Testis (tissue), 3 donors: Measurements from ENCODE around the gene RXRA. TPM values are rescaled to one million over a fixed set of nuclear protein-coding genes. Genes with fewer than 3 reads are reported as not detected.
A peak's percentile ranks its signal among the peaks of the same experiment; 100 is the strongest.

Experiments used
- DNase-seq: peaks from one replicate; pipeline ENCODE4 v3.0.0-alpha.2; 2019
- H3K27ac ChIP-seq, 2 donors: fragments of 200-600 bp; sonication (generic); one replicate each; pipeline ENCODE4 v1.5.1; 2019
- H3K27me3 ChIP-seq: fragments of 200-600 bp; sonication (generic); one replicate; pipeline ENCODE4 v1.5.1; 2019
- H3K36me3 ChIP-seq: fragments of 200-600 bp; sonication (generic); one replicate; pipeline ENCODE4 v1.5.1; 2017; ENCODE audit warnings: low read depth; ENCODE audit errors: missing control alignments
- H3K4me1 ChIP-seq: fragments of 200-600 bp; sonication (generic); one replicate; pipeline ENCODE4 v1.5.1; 2019
- H3K4me3 ChIP-seq, 2 donors: fragments of 200-600 bp; sonication (generic); one replicate each; pipeline ENCODE4 v1.5.1; 2017 to 2019
- H3K9me3 ChIP-seq: fragments of 200-600 bp; sonication (generic); one replicate; pipeline ENCODE4 v1.5.1; 2017
- CTCF ChIP-seq, 3 experiments: fragments of 450-650 bp in 2 of 3; fragments of 200-600 bp in 1 of 3; sonication (generic) in 1 of 3; IDR thresholded peaks; one replicate each; pipeline ENCODE4 v1.5.1; 2016 to 2019; ENCODE audit warnings: antibody characterized with exemption in 3 of 3, mild to moderate bottlenecking in 2 of 3, moderate library complexity in 1 of 3
- POLR2A ChIP-seq: fragments of 450-650 bp; IDR thresholded peaks from one replicate; pipeline ENCODE4 v1.6.1; 2017; ENCODE audit warnings: antibody characterized with exemption, mild to moderate bottlenecking, moderate library complexity
- WGBS, 2 donors: methylation state at CpG; one replicate each; pipeline ENCODE4 v1.1.5; 2018; 5-methylcytosine and 5-hydroxymethylcytosine counted together
- intact Hi-C: fragments of 100-400 bp; cut with DNase I; formaldehyde crosslinking; loops from one replicate; pipeline ENCODE4 v1.15.1; 2023; ENCODE audit warnings: low total_unique reads
- polyA plus RNA-seq: library from polyadenylated mRNA; stranded (reverse); fragments of 350-450 nt; fragmentation: Illumina TruSeq; extraction: RNeasy Lipid Tissue Mini Kit (QIAGEN cat#74804); gene quantifications from one replicate; pipeline ENCODE4 v1.2.3, GENCODE V29; 2014; ENCODE audit warnings: low read depth, low replicate concordance; ENCODE audit not compliant: insufficient read depth
- total RNA-seq, 2 donors: library from RNA; depleted of rRNA; stranded (reverse); fragments of >200 nt; gene quantifications; one replicate each; pipeline ENCODE4 v1.2.3, GENCODE V29; 2016

Gene RXRA
- total and polyA plus RNA-seq, 3 donors from 2014 or later, result 31.3 to 61.0 (median 47.3) TPM

- Histone ChIP-seq H3K27me3 (no peaks in the 10 kb centered on the region), H3K27ac (no peak overlapping the region), H3K4me3 (no peak overlapping the region), H3K36me3 (no peaks in the 10 kb centered on the region), H3K4me1 (peaks cover 45% of the 10 kb centered on the region), H3K9me3 (no peaks in the 10 kb centered on the region)
- 61% methylated on average over 7 to 19 of the region's 19 CpGs for WGBS, 2 donors
- TF ChIP-seq CTCF (IDR thresholded peaks at IDR 0.05), result no peak
- TF ChIP-seq POLR2A, result no peak
- DNase-seq, result peak; percentile 43
- intact Hi-C loops, result no loop called here
Observed at GRCh38 chr9:134384811-134385479, 58.7 kb downstream of the RXRA start.

- H3K36me3 ChIP-seq, result no peaks in the 10 kb centered on the region
- H3K4me1 ChIP-seq, result peaks cover 36% of the 10 kb centered on the region
- H3K9me3 ChIP-seq, result no peaks in the 10 kb centered on the region
- TF ChIP-seq CTCF (IDR thresholded peaks at IDR 0.05) (no peak), POLR2A (no peak)
- intact Hi-C loops, result no loop called here
- no peak overlapping the region for H3K4me3 ChIP-seq
- 88 to 94% methylated on average over 14 to 24 of the region's 24 CpGs for WGBS, 2 donors
- no peak for DNase-seq
- H3K27me3 ChIP-seq, result no peaks in the 10 kb centered on the region
- no peak overlapping the region for H3K27ac ChIP-seq
Observed at GRCh38 chr9:134385915-134386314, 59.7 kb downstream of the RXRA start.

- H3K27me3 ChIP-seq, result no peaks in the 10 kb centered on the region
- peaks cover 38% of the 10 kb centered on the region for H3K4me1 ChIP-seq
- H3K36me3 ChIP-seq, result no peaks in the 10 kb centered on the region
- intact Hi-C loops, result no loop called here
- peak; percentile 37 for DNase-seq
- WGBS, 2 donors, result 73 to 87% methylated on average over 21 to 38 of the region's 38 CpGs
- TF ChIP-seq POLR2A (no peak), CTCF (IDR thresholded peaks at IDR 0.05) (no peak)
- H3K27ac ChIP-seq, result no peak overlapping the region
- no peaks in the 10 kb centered on the region for H3K9me3 ChIP-seq
- no peak overlapping the region for H3K4me3 ChIP-seq
Observed at GRCh38 chr9:134386951-134387831, 60.9 kb downstream of the RXRA start.

GRCh38 chr9:134388289-134388808 lies 62.1 kb downstream of the RXRA start:
- TF ChIP-seq POLR2A, result no peak
- no peak for TF ChIP-seq CTCF (IDR thresholded peaks at IDR 0.05)
- Histone ChIP-seq H3K27ac (no peak overlapping the region), H3K4me1 (peaks cover 34% of the 10 kb centered on the region), H3K27me3 (no peaks in the 10 kb centered on the region), H3K9me3 (no peaks in the 10 kb centered on the region), H3K36me3 (no peaks in the 10 kb centered on the region), H3K4me3 (no peak overlapping the region)
- WGBS, 2 donors, result 81 to 82% methylated on average over 10 to 15 of the region's 15 CpGs
- intact Hi-C loops, result no loop called here
- DNase-seq, result no peak
